ENCODE data around the gene IFIH1.

IFIH1 gene

GRCh38 chr2:162318328-162319180 lies at the start of gene IFIH1:
Gene IFIH1 (minus strand): TSS chr2:162318684. CDS start chr2:162318307, 377 bp downstream.
- in situ Hi-C loops (cut with MboI; ENCODE audit: low sequenced_read_pairs): no loop called here

- in situ Hi-C loops (cut with MboI; ENCODE audit: low sequenced_read_pairs): no loop called here
These were observed 46.9 kb upstream of the IFIH1 start for GRCh38 chr2:162365392-162365791.

GRCh38 chr2:162344617-162344950 lies 26.1 kb upstream of the IFIH1 start:
- in situ Hi-C loops (cut with MboI; ENCODE audit: low sequenced_read_pairs): no loop called here

GRCh38 chr2:162343824-162344616 lies 25.5 kb upstream of the IFIH1 start, which contains the start of gene GCA:
Gene GCA (plus strand): TSS chr2:162344132. CDS start chr2:162344249, 117 bp downstream.
- in situ Hi-C loops (cut with MboI; ENCODE audit: low sequenced_read_pairs): no loop called here

GRCh38 chr2:162343492-162343823 lies 25.0 kb upstream of the IFIH1 start:
- in situ Hi-C loops (cut with MboI; ENCODE audit: low sequenced_read_pairs): no loop called here

GRCh38 chr2:162342841-162343240 lies 24.4 kb upstream of the IFIH1 start:
- in situ Hi-C loops (cut with MboI; ENCODE audit: low sequenced_read_pairs): no loop called here

GRCh38 chr2:162342321-162342720 lies 23.8 kb upstream of the IFIH1 start:
- in situ Hi-C loops (cut with MboI; ENCODE audit: low sequenced_read_pairs): no loop called here

- in situ Hi-C loops (cut with MboI; ENCODE audit: low sequenced_read_pairs): no loop called here
These were observed 22.3 kb upstream of the IFIH1 start for GRCh38 chr2:162340822-162341221.

- in situ Hi-C loops (cut with MboI; ENCODE audit: low sequenced_read_pairs): no loop called here
These were observed 19.4 kb upstream of the IFIH1 start for GRCh38 chr2:162337868-162338267.

- in situ Hi-C loops (cut with MboI; ENCODE audit: low sequenced_read_pairs): no loop called here
These were observed 15.5 kb upstream of the IFIH1 start for GRCh38 chr2:162333968-162334367.

- in situ Hi-C loops (cut with MboI; ENCODE audit: low sequenced_read_pairs): no loop called here
These were observed 12.4 kb upstream of the IFIH1 start for GRCh38 chr2:162330881-162331280.

GRCh38 chr2:162328424-162329157 lies 10.1 kb upstream of the IFIH1 start:
- in situ Hi-C loops (cut with MboI; ENCODE audit: low sequenced_read_pairs): no loop called here

GRCh38 chr2:162327806-162328205 lies 9.3 kb upstream of the IFIH1 start:
- in situ Hi-C loops (cut with MboI; ENCODE audit: low sequenced_read_pairs): no loop called here

GRCh38 chr2:162327134-162327769 lies 8.8 kb upstream of the IFIH1 start:
- in situ Hi-C loops (cut with MboI; ENCODE audit: low sequenced_read_pairs): no loop called here

- in situ Hi-C loops (cut with MboI; ENCODE audit: low sequenced_read_pairs): no loop called here
These were observed 6.5 kb upstream of the IFIH1 start for GRCh38 chr2:162324953-162325352.

- in situ Hi-C loops (cut with MboI; ENCODE audit: low sequenced_read_pairs): no loop called here
These were observed 2.5 kb upstream of the IFIH1 start for GRCh38 chr2:162320864-162321517.

GRCh38 chr2:162317861-162318327 lies 590 bp downstream of the IFIH1 start:
- in situ Hi-C loops (cut with MboI; ENCODE audit: low sequenced_read_pairs): no loop called here

- in situ Hi-C loops (cut with MboI; ENCODE audit: low sequenced_read_pairs): no loop called here
These were observed 1.3 kb downstream of the IFIH1 start for GRCh38 chr2:162317058-162317742.

- in situ Hi-C loops (cut with MboI; ENCODE audit: low sequenced_read_pairs): no loop called here
These were observed 1.9 kb downstream of the IFIH1 start for GRCh38 chr2:162316590-162316989.

- in situ Hi-C loops (cut with MboI; ENCODE audit: low sequenced_read_pairs): no loop called here
These were observed 2.5 kb downstream of the IFIH1 start for GRCh38 chr2:162315938-162316337.
